Suppressor macrophage treated with lipopolysaccharide for 1 hour (primary cell): ENCODE measurements around the gene DMRTB1.
A peak's percentile ranks its signal among the peaks of the same experiment; 100 is the strongest.
"Not testable (repeated sequence)": the region's sequence is repeated elsewhere in the genome, so short reads cannot be mapped to it uniquely, and the experiment has no call there.

ENCODE experiments used
- DNase-seq, 3 donors: peaks; one replicate each; pipeline ENCODE4 v3.0.0-alpha.2; 2020 to 2022

The DMRTB1 gene

GRCh38 chr1:53459321-53460175 is at the start of gene DMRTB1:
Gene DMRTB1, plus strand, starts transcription at chr1:53459399. Its CDS starts 55 bp downstream, at chr1:53459454.
- no peak for DNase-seq

- no peak for DNase-seq
These were observed 49.5 kb upstream of the DMRTB1 start for GRCh38 chr1:53409695-53410094.

- DNase-seq: no peak
These were observed 49.1 kb upstream of the DMRTB1 start for GRCh38 chr1:53410100-53410541.

GRCh38 chr1:53410701-53411100 is 48.5 kb upstream of the DMRTB1 start:
- DNase-seq: no peak

DNA sequence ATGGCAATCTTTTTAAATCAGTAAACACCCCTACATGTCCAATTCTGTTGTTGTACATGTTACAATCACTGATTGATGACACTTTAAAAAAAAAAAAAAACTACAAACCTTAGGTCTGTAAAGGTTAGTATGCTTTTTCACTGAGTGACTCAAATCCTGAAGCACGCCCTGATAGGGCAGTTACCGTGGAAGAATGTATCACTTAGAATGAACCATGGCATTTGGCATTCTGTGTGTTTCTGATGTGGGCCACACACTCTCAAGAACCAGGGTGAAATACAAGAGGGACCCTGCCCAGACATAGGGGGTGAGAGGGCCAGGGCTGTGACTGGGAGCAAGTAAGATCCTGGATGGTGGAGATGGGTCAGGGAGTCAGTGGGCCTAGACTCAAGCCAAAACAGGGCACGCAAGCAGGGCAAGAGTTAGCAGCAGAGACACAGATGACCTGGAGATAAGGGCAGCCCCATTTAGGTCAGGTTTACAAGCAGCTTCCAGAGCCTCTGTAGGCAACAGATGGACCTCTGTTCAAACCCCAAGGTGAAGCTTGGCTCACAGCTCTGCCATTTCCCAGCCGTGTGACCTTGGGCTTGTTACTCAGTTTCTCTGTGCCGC is 47.6 kb upstream of the DMRTB1 start:
- no peak for DNase-seq

DNA sequence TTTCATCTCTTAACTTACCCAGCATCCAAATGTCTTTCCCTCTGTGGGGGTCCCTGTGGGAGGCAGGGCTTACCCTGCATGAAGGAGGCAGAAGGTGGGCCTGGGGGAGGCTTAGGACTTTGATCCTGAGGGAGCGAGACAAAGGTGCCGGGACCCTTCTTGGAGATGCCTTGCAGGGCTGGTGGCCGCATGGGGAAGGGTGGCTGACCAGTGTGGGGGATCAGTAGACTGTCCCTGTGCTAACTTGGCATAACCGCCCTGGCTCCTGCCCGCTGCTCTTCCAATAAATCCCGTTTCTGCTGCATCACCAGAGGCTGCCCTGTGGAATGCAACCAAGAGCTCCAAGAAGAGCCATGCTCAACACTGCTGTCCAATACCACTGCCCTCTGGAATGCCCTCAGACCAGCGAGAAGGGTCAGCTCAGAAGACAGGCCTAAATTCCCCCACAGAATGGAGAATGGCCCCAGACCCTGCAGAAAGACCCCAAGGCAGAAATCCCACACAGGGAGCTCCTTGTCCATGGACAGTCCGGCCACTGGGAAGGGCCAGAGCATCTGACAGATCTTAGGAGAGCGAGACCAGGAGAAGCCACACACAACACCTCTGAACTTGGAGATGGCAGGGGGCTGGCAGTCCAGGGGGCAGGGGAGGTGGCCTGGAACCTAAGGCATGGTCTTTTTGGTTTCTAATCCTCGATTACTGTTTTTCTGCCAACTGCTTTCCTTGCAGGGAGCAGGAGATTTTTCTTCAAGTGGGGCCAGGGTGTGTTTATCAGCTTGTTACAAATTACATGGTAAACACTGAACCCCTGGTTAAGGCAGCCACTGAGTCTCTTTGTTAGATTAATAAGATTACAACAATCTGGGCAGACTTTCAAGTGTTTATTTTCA is 46.7 kb upstream of the DMRTB1 start:
- DNase-seq: no peak

- DNase-seq: peak; percentile 83 to 86 (median 85)
These were observed 45.8 kb upstream of the DMRTB1 start for GRCh38 chr1:53413175-53414001.

DNA sequence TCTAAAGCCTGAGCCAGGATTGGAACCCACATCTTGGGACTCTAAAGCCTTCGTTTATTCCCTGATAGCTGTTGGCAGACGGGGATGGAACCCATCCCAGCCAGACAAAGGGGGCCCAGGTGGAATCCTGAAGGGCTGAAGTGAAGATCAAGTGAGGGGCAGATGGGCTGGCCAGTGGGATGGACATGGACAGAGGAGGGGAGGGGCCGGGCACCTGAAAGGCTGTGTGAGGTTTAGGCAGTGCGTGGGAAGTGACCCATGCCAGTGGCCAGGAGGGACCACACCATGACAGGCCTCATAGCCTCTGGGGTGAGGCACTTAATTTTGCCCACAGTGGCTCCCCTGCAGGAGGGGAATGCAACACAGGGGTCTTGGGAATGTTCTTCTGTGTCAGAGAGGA is 44.6 kb upstream of the DMRTB1 start:
- DNase-seq: no peak

DNA sequence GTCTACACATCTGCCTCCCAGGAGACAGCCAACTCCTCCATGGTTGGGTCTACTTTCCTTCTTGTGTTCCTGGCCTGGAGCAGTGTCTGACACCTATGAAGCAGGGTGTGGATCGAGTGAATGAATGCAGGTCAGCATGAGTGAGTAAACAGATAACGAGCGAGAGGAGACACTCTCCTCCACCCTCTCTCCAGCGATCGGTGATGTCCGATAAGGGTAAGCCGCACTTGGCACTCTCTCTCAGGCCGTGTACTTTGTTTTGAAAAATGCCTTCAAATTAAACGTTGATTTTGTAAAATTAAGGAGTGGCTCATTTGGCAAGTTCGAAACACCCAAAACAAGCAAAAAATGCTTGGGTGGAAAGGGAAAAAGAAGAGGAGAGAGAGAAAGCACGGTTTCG is 43.8 kb upstream of the DMRTB1 start:
- DNase-seq: no peak

DNA sequence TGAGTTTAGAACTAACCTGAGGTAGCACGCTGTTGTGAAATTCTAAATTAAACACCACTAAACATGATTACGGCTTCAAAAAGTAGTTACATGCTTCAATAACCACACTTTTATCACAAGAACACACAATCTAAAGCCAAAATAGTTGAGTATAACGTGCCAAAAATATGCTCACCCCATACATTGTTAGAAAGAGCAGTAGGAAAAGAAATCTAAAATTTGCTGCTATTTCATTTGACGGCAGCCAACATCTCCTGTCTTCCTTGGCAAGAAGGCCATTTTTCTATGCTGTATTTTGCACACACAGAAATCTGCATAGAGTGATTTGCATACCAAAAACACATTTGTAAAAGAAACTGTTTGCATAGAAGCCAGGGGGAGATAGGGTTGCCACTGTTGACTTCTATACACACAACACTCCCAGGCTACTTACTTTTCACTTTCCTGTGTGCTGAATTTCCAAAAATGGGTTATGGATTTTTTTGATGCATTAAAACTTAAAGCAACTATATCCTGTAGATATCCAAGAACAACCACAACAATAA is 42.9 kb upstream of the DMRTB1 start:
- no peak for DNase-seq

DNA sequence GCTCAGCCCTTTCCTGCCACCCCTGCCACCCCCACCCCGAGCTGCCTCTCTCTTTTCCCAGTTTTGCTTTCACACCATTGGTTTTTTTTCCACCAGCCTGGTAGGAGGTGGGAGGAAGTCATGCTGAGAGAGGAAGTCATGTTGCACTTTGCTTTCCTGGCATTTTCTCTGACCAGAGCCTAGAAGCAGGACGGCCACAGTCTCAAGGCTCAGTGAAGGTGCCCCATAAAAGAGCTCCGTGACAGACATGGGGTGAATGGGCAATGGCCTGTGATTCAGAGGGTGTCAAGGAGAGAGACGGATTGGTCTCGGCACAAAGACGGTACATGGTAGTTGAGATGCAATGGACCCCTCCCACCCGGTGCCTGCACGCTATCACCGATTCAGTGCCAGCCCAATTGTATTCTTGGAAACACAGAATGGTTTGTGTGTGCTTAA is 42.1 kb upstream of the DMRTB1 start:
- DNase-seq: peak; percentile 48 to 69 (median 68)

GRCh38 chr1:53419034-53419433 is 40.2 kb upstream of the DMRTB1 start:
- no peak for DNase-seq

DNA sequence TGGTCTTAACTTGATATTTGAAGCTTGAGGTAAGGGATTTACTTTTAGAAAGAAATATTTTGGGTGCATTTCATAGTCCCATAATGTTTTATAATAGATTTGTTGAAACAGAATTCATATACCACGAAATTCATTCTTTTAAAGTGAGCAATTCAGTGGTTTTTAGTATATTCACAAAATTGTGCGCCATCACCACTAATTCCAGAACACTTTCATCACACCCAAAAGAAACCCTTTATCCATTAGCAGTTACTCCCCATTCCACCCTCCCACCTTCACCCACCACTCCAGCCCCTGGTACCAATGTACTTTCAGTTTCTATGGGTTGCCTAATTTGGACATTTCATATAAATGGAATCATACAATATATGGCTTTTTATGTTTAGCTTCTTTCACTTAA is 38.9 kb upstream of the DMRTB1 start:
- peak in 2 of 3 donors; percentile 35 to 43 for DNase-seq

DNA sequence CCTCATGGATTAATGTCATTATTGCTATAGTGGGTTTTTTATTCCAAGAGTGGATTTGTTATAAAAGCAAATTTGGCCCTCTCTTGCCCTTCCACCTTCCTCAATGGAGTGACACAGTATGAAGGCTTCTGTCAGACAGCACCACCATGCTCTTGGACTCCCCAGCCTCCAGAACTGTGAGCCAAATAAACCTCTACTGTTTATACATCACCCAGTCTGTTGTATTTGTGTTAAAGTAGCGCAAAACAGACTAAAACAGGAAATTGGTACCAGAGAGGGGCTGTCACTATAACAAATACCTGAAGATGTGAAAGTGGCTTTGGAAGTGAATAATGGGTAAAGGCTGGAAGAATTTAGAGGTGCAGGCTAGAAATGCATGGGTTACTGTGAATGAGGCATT is 38.0 kb upstream of the DMRTB1 start:
- no peak for DNase-seq

DNA sequence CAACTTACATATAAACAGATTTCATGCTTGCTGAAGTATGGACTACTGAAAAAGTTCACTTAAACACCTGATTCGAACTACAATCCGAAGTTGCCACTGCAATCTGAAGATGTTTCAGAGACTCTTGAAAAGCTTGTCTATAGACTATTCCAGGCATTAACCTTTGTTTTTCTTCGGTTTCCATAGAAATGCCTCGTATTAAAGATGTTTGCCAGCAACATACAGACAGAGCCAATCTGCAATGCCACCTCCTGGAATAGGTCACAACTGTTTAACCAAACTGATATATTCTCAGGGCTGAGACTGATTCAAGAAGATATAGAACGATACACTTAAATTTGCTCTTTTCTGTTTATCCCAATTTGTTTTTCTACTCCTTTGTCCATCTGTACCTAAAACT is 28.9 kb upstream of the DMRTB1 start:
- DNase-seq: no peak

GRCh38 chr1:53430779-53431178 is 28.4 kb upstream of the DMRTB1 start:
- no peak for DNase-seq

GRCh38 chr1:53431244-53431643 is 28.0 kb upstream of the DMRTB1 start:
- no peak for DNase-seq

DNA sequence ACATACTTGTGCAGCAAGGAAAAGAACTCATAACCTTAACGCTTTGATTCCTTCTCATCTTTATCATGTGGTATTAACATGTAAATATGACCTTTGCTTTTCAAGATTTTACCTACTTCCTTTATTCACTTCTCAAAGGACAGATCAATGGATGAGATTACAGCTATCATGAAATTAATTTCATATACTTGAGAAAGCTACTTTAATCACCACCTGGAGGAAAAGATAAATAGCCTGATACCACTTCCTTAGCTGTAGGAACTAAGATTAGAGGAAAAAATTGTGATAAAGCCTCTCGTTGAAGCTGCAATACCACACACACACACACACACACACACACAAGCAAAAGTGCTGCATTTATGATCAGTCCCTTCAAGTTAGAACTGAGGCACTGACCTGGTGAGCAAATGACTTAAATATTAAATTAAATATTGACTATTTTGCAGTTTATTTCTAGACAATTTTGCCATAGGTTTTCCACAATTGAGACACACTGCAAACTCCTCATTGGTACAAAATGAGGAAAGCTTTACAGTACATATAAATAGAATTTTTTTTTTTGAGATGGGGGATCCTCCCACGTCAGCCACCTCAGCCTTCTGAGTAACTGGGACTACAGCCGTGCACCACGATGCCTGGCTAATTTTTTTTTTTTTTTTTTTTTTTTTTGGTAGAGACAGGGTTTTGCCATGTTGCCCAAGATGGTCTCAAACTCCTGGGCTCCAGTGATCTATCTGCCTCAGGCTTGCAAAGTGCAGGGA is 27.2 kb upstream of the DMRTB1 start:
- DNase-seq: peak; percentile 51 to 69 (median 67)

DNA sequence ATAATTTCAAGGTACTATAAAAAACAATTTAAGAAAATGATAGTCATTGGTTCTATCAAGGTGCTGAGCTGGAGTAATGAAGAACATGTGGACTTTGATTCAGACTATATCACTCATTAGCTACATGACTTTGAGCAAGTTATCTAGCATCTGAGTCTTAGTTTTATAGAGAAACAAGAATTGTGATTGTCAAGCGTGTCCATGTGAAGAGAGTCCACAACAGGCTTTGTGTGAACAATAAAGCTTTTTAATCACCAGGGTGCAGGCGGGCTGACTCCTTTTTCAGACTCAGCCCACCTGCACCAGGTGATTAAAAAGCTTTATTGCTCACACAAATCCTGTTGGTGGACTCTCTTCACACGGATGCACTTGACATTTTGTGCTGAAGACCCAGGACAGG is 26.6 kb upstream of the DMRTB1 start:
- no peak for DNase-seq

GRCh38 chr1:53434405-53435007 is 24.7 kb upstream of the DMRTB1 start:
- DNase-seq: not testable (repeated sequence)

GRCh38 chr1:53435151-53435550 is 24.0 kb upstream of the DMRTB1 start:
- DNase-seq: no peak
